ENCODE results near the gene PLCG1.

The PLCG1 gene

GRCh38 chr20:41142245-41142644 is 4.9 kb downstream of the PLCG1 start:
- no peak for DNase-seq (ENCODE audit: low read depth, low spot score)

DNA sequence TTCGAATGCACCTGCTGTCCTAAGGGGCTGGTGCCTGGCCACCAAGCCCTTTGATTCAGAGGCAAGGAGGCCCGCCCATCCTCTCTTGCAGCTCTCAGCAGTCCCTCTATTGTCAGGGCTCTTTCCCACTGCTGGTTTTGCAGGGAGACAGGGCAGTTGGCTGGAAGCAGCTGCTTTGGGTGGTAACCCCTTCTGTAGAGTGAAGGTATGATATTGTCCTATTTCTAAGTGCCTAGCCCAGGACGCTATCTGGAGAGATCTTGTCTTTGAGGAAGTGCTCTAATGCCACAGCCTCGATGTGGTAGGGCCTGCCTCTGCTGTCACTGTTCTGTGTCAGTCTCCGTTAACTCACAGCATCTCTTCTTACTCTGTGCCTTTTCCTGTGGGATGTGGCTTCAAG is 5.6 kb downstream of the PLCG1 start:
- no peak for DNase-seq (ENCODE audit: low read depth, low spot score)

DNA sequence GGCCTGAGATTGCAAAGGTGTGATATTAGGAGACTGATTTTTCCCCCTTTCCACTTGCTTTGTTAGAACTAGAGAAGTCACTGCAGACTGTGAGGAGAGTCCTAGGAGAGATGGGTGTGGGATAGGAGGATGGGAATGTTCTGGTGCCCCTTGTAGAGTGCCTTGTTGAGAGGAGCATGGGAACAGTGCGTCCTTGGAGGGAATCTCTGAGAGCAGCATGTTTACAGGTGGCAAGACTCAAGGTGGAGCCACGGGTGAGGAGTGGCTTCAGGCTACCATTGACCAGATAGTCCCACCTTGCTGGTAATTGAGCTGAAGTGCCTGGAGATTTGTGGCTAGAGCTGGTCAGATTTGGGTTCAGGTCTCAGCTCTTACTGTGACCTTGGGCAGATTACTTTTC is 6.0 kb downstream of the PLCG1 start:
- no peak for DNase-seq (ENCODE audit: low read depth, low spot score)

DNA sequence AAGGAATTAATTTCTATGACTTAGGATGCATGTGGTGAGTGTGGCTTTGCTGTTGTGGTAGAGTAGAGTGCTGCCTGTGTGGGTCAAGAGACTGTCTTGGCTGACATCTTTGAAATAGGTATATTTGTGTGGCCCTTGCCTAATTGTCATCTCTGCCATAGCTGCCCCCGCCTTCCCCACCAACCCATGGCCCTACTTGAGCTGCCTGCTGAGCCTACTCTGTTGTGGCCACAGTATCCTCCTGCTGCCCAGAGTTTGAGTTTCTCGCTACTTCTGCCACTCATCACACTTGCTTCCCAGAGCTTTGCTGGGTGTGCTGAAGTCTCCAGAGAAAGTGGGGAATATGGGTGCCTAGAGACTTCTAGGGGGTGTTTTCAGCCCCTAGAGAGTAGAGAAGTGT is 8.0 kb downstream of the PLCG1 start:
- no peak for DNase-seq (ENCODE audit: low read depth, low spot score)

- DNase-seq (ENCODE audit: low read depth, low spot score), result no peak
These were observed 8.7 kb downstream of the PLCG1 start for GRCh38 chr20:41145821-41146620.

DNA sequence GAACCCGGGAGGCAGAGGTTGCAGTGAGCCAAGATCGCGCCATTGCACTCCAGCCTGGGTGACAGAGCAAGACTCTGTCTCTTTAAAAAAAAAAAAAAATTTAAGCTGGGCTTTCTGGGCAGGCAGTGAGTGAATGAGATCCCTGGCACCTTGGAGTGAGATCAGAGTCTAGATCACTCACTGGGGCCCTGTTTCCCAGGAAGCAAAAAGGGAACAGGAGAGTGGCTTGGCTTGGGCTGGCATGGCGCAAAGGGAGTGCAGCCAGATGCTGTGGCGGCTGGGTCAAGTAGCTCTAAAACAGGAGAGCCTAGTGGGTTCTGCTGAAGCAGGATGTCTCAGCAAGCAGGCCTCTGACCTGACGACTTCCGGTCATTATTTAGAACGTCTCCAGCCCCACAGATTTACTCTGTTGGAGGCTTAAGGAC is 10.4 kb downstream of the PLCG1 start:
- no peak for DNase-seq (ENCODE audit: low read depth, low spot score)

GRCh38 chr20:41148942-41149341 is 11.6 kb downstream of the PLCG1 start:
- DNase-seq (ENCODE audit: low read depth, low spot score), result no peak

GRCh38 chr20:41150664-41151063 is 13.3 kb downstream of the PLCG1 start:
- DNase-seq (ENCODE audit: low read depth, low spot score), result no peak

- DNase-seq (ENCODE audit: low read depth, low spot score), result no peak
These were observed 14.0 kb downstream of the PLCG1 start for GRCh38 chr20:41151134-41151869.

DNA sequence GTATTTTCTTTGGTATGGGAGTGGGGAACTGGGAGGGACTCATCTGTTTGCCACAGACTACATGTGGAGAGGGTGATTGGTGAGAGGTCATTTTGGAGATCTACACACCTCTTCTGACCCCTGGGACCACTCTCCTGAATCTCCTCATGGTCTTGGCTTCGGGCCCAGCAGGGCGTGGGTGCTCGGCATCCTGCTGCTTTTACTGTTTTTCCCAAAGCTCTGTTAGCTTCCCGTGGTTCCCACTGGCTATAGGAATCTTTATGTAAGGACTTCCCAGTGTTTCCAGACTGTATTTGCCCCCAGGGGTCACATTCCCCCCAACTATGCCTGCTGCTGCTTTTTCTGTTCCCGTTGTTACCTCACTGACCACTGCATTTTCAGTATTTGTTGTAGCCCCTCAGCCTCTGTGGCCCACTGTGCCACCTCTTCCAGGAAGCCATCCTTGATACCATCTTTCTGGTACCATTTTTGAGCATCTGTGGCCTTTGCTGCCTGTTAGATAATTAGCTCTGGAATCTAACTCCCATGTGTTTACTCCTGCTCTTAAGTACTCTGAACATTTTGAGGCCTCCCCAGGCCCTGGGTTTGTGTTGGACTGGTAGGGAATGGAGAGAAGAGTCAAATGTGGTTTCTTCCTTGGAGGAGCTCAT is 14.9 kb downstream of the PLCG1 start:
- DNase-seq (ENCODE audit: low read depth, low spot score), result no peak

DNA sequence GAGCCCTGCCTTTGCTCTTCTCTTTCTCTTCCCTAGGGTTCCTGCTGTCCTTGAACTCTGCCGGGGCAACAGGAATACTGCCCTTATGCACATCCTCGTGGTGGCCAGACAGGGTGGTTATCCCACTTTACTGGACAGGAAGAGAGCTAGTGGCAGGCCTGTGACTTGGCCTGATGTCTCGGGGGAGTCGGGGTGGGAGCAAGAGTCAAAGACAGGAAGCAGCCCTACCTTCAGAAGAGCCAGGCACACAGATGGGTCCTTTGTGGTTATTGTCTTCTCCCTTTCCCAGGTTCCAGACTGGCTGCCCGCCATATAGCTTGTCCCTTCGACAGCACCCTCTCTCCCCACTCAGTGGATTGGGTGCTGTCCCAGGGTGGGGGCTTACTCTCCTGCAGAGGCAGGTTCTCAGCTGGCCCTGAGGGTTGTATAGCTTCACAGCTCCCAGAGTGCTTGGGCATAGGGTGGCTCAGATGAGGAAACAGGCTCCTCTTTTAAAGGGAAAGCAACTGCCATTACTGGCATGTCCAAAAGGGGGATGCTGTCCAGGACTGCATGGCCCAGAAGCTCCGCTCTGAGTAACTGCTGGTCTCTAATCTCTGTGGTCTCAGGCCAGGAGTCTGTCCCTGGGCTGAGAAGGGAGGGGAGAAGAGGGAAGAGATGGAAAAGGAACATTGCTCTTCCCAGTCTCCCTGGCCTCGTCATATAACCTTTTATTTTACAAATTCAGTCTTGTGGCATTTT is 17.3 kb downstream of the PLCG1 start:
- no peak for DNase-seq (ENCODE audit: low read depth, low spot score)

DNA sequence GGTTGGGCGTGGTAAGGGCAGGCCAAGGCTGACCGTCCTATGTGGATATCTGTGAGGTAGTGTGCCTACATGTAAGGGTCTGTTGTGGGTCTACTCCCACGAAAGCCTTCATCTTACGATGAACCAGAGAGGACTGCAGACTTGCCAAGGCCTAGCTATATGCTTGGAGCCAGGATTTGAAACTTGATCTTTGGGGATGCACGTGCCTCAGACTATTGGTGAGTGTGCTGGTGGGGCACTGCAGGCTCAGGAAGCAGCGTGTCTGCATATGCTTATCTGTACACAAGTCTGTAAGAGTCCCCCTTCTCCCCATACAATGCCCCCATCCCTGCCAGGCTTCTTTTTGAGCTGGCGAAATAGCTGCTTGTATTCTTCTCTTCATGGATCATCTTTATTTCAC is 17.9 kb downstream of the PLCG1 start:
- no peak for DNase-seq (ENCODE audit: low read depth, low spot score)

DNA sequence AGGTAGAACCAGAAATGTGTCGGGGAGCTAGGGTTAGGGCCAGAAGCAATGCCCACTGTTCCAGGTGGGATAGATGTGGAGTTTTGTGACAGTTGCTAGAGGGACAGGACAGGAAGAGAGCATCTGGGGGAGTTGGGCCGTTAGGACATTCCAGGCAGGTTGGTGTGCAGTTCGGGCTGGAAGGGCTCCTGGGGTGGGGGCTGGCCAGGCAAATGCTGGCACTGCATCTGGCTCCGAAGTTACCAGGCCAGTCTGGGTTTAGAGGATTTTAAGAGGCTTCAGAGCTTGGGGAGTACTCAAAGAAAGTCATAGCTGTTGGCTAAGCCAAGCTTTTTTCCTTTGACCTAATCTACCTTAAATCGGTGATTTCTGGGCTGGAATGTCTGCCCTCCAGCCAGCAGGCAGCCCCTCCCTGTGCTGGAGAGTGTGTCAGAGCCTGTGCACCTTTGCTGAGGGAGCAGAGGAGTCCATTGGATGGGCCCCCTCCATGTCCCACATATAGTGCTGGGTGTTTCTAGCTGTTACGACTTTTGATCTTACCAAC is 20.8 kb downstream of the PLCG1 start:
- peak; percentile 58 for DNase-seq (ENCODE audit: low read depth, low spot score)

DNA sequence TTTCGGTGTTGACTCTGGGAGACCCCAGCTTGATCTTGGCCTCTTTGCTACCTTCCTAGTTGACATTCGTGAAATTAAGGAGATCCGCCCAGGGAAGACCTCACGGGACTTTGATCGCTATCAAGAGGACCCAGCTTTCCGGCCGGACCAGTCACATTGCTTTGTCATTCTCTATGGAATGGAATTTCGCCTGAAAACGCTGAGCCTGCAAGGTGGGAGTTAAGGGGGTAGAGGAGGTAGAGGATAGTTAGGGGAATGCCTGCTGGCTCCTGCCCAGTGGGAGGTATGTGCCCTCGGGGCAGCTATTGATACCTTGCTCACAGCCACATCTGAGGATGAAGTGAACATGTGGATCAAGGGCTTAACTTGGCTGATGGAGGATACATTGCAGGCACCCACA is 22.2 kb downstream of the PLCG1 start:
- peak; percentile 88 for DNase-seq (ENCODE audit: low read depth, low spot score)

- DNase-seq (ENCODE audit: low read depth, low spot score), result no peak
These were observed 23.3 kb downstream of the PLCG1 start for GRCh38 chr20:41160686-41161085.

- DNase-seq (ENCODE audit: low read depth, low spot score), result no peak
These were observed 24.5 kb downstream of the PLCG1 start for GRCh38 chr20:41161886-41162285.

DNA sequence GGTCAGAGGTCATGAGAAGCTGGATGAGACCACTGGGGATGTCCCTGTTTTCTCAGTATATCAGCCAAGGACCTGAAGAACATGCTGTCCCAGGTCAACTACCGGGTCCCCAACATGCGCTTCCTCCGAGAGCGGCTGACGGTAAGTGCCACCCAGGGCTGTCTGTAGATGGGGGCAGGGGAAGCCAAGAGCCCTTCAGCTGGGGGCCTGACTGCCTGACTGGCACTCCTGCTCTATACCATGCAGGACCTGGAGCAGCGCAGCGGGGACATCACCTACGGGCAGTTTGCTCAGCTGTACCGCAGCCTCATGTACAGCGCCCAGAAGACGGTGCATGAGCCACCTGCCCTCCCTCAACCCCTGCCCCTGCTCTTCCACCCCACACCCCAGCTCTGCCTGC is 25.1 kb downstream of the PLCG1 start:
- DNase-seq (ENCODE audit: low read depth, low spot score), result no peak

DNA sequence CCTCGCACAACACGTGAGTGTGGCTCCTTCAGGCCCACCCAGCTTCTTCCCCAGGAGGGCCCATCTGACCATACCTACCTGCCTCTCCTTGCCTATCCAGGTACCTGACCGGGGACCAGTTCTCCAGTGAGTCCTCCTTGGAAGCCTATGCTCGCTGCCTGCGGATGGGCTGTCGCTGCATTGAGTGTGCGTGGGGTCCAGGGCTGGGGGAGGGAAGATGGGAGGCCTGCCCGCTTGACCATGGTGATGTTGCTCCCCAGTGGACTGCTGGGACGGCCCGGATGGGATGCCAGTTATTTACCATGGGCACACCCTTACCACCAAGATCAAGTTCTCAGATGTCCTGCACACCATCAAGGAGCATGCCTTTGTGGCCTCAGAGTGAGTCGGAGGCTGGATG is 26.5 kb downstream of the PLCG1 start:
- DNase-seq (ENCODE audit: low read depth, low spot score), result no peak

DNA sequence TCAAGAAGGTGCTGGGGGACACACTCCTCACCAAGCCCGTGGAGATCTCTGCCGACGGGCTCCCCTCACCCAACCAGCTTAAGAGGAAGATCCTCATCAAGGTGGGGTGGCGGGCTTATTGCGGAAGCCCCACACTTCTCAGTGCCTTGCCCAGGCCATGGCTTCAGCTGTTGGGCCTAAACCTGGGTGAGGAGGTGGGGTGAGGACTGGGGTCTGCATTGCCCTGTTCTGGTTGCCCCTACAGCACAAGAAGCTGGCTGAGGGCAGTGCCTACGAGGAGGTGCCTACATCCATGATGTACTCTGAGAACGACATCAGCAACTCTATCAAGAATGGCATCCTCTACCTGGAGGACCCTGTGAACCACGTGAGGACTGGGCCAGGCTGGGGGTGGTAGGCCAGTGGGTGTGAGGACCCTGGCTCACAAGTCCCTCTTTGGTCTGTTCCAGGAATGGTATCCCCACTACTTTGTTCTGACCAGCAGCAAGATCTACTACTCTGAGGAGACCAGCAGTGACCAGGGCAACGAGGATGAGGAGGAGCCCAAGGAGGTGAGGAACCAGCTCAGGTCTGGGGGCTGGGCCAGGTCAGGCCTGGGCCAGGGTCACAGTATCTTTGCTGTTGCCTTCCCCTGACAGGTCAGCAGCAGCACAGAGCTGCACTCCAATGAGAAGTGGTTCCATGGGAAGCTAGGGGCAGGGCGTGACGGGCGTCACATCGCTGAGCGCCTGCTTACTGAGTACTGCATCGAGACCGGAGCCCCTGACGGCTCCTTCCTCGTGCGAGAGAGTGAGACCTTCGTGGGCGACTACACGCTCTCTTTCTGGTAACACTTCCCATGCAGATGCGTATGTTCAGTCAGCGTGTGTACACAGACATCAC is 27.9 kb downstream of the PLCG1 start:
- no peak for DNase-seq (ENCODE audit: low read depth, low spot score)

DNA sequence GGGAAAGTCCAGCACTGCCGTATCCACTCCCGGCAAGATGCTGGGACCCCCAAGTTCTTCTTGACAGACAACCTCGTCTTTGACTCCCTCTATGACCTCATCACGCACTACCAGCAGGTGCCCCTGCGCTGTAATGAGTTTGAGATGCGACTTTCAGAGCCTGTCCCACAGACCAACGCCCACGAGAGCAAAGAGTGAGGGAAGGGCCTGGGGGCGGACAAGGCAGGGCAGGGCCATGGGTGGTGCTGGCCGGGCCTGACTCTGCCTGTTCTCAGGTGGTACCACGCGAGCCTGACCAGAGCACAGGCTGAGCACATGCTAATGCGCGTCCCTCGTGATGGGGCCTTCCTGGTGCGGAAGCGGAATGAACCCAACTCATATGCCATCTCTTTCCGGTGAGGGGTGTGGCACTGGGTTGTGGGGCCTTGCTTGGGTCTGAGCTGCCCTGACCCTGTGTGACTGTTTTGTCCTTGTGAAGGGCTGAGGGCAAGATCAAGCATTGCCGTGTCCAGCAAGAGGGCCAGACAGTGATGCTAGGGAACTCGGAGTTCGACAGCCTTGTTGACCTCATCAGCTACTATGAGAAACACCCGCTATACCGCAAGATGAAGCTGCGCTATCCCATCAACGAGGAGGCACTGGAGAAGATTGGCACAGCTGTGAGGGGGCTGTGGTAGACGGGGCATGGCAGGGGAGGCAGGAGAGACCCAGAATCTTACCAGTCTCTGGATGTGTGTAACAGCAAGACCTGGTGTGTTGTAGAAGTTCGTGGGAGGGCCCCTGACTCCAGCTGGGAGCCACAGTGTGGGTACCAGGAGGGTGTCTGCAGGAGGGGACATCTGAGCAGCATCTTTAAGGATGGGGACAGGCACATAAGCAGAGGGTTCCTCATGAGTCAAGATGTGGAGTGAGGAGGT is 29.1 kb downstream of the PLCG1 start:
- no peak for DNase-seq (ENCODE audit: low read depth, low spot score)
